Measurements from ENCODE around the gene ACTR5. TPM values are rescaled to one million over a fixed set of nuclear protein-coding genes. Genes with fewer than 3 reads are reported as not detected.
A peak's percentile ranks its signal among the peaks of the same experiment; 100 is the strongest.

The ACTR5 gene
- total RNA-seq = 1 to 10 TPM; 5.8 to 9.8 (median 8.6) TPM

DNA sequence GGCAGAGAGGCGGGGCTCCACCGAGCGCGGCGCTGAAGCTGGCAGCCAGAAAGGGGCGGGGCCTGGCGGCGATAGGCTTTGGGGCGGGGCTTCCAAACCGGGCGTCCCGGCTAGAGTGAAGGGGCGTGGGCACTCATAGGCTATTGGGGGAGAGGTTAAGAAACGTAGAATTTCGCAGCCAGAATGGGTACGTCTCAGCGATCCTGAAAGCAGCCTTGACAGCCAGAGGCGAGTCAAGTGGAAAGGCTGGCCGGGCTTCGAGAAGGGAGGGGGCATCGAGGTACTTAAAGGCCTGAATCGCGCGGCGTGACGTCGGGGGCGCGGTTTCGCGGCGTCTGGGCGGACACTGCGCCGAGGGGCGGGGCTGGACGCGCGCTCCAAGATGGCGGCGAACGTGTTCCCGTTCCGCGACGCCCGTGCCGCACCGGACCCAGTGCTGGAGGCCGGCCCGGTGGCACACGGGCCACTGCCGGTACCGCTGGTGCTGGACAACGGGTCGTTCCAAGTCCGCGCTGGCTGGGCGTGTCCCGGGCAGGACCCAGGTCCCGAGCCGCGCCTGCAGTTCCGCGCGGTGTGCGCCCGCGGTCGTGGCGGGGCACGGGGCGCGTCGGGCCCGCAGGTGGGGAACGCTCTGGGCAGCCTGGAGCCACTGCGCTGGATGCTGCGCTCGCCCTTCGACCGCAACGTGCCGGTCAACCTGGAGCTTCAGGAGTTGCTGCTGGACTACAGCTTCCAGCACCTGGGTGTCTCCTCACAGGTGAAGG, at the start of gene ACTR5:
Gene ACTR5, plus strand, starts transcription at position 364 of the 764 bp plus-strand sequence. Its CDS starts 19 bp downstream, at position 383.
- intact Hi-C loops (cut with DNase I) = no loop called here
- Histone ChIP-seq H3K4me3 (peak within 1 kb of the TSS; percentile 68 to 91 (median 79)), H3K27ac (replicated peaks in 1 of 4) (peak within 1 kb of the TSS; percentile 80 to 90 (median 85)), H3K36me3 (peaks cover 3 to 16% (median 10%) of the 10 kb centered on the region in 4 donors), H3K27me3 (peaks cover 0 to 6% (median 0%) of the 10 kb centered on the region in 4 donors), H3K4me1 (peaks cover 11 to 26% (median 17%) of the 10 kb centered on the region in 4 donors), H3K9me3 (no peaks in the 10 kb centered on the region)
- 0% methylated on average over 49 of the region's 84 CpGs for WGBS
- TF ChIP-seq, protein P1, sequence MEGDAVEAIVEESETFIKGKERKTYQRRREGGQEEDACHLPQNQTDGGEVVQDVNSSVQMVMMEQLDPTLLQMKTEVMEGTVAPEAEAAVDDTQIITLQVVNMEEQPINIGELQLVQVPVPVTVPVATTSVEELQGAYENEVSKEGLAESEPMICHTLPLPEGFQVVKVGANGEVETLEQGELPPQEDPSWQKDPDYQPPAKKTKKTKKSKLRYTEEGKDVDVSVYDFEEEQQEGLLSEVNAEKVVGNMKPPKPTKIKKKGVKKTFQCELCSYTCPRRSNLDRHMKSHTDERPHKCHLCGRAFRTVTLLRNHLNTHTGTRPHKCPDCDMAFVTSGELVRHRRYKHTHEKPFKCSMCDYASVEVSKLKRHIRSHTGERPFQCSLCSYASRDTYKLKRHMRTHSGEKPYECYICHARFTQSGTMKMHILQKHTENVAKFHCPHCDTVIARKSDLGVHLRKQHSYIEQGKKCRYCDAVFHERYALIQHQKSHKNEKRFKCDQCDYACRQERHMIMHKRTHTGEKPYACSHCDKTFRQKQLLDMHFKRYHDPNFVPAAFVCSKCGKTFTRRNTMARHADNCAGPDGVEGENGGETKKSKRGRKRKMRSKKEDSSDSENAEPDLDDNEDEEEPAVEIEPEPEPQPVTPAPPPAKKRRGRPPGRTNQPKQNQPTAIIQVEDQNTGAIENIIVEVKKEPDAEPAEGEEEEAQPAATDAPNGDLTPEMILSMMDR (IDR thresholded peaks at IDR 0.05) = no peak
- TF ChIP-seq POLR2A (IDR thresholded peaks at IDR 0.05; ENCODE audit: low read depth) (no peak), POLR2AphosphoS5 (IDR thresholded peaks at IDR 0.05) (peak; percentile 54 to 80)
- peak; percentile 98 for DNase-seq (ENCODE audit: extremely low spot score)

DNA sequence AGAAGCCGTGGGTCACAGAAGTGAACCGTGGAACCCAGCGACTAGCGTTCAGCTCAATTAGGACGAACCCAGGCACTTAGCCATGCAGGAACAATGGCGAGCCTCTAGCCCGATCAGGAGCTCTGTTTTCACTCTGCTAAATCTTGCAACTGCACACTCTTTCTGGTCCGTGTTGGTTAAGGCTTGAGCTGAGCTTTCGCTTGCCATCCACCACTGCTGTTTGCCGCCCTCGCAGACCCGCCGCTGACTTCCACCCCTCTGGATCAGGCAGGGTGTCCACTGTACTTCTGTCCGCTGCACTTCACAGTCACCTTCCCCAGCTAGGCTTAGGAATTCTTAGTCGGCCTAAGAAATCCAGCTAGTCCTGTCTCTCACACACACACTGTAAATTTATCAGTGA, 49.7 kb upstream of the ACTR5 start:
- no peak for DNase-seq (ENCODE audit: extremely low spot score)
- Histone ChIP-seq H3K4me1 (no peaks in the 10 kb centered on the region), H3K27ac (replicated peaks in 1 of 4) (no peak overlapping the region), H3K27me3 (peaks cover 0 to 54% (median 0%) of the 10 kb centered on the region in 4 donors), H3K9me3 (no peaks in the 10 kb centered on the region), H3K36me3 (no peaks in the 10 kb centered on the region), H3K4me3 (no peak overlapping the region)
- intact Hi-C loops (cut with DNase I) = no loop called here
- 84% methylated on average over 15 of the region's 15 CpGs for WGBS
- TF ChIP-seq EP300 (IDR thresholded peaks at IDR 0.05) (no peak), POLR2A (IDR thresholded peaks at IDR 0.05; ENCODE audit: low read depth) (no peak), POLR2AphosphoS5 (IDR thresholded peaks at IDR 0.05) (no peak)
- TF ChIP-seq, protein P1 (IDR thresholded peaks at IDR 0.05) = no peak

DNA sequence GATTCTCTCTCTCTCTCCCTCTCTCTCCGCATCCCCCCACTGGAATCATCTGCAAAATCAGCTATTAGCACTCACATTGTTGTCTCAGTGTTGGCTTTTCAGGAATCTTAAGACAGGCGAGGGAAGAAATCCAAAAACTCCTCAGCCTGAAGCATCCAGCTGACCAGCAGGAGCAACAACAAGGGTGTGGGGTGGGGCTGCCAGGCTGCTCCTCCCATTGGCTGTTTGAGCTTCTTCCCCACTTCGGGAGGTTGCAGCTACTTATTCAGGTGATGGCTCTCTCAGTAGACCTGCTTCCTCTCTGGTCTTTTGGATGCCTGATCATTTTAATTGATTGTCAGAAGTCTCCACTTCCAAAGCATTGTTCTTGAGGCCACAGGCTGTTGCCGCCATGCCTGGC, 48.1 kb upstream of the ACTR5 start:
- intact Hi-C loops (cut with DNase I) = no loop called here

DNA sequence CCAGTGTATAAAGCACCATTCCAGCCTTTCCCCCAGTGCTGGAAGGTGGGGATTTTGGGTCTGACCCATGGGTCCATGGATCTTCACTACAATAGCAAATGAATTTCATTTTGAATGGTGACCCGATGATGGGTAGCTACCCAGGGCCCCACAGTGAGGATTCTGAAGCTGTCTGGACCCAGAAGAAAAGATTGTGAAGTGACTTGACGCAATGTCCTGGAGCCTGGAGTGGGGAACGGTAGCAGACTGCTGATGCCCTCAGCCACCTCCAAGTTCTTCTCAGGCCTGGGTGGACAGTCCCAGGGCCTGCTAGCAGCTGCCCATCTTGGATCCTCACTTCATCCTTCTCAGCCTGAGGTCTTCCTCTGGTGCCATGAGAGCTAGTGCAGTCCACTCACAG, 47.3 kb upstream of the ACTR5 start:
- H3K36me3 ChIP-seq = no peaks in the 10 kb centered on the region
- peaks cover 0 to 71% (median 0%) of the 10 kb centered on the region in 4 donors for H3K27me3 ChIP-seq
- H3K4me3 ChIP-seq = no peak overlapping the region
- H3K4me1 ChIP-seq = no peaks in the 10 kb centered on the region
- DNase-seq (ENCODE audit: extremely low spot score) = no peak
- H3K9me3 ChIP-seq = no peaks in the 10 kb centered on the region
- intact Hi-C loops (cut with DNase I) = no loop called here
- no peak overlapping the region for H3K27ac ChIP-seq (replicated peaks in 1 of 4)
- 77% methylated on average over 3 of the region's 3 CpGs for WGBS
- TF ChIP-seq, protein P1 (IDR thresholded peaks at IDR 0.05) = no peak
- TF ChIP-seq POLR2A (IDR thresholded peaks at IDR 0.05; ENCODE audit: low read depth) (no peak), EP300 (IDR thresholded peaks at IDR 0.05) (no peak), POLR2AphosphoS5 (IDR thresholded peaks at IDR 0.05) (no peak)

More for the DNA sequence above, 48.1 kb upstream of the ACTR5 start:
- no peaks in the 10 kb centered on the region for H3K36me3 ChIP-seq
- peaks cover 0 to 68% (median 0%) of the 10 kb centered on the region in 4 donors for H3K27me3 ChIP-seq
- H3K4me3 ChIP-seq = no peak overlapping the region
- 25% methylated on average over 3 of the region's 4 CpGs for WGBS
- no peak for TF ChIP-seq EP300 (IDR thresholded peaks at IDR 0.05)
- no peak for TF ChIP-seq POLR2AphosphoS5 (IDR thresholded peaks at IDR 0.05)
- TF ChIP-seq, protein P1 (IDR thresholded peaks at IDR 0.05) = no peak
- no peak for TF ChIP-seq POLR2A (IDR thresholded peaks at IDR 0.05; ENCODE audit: low read depth)
- DNase-seq (ENCODE audit: extremely low spot score) = no peak
- no peaks in the 10 kb centered on the region for H3K4me1 ChIP-seq
- H3K9me3 ChIP-seq = no peaks in the 10 kb centered on the region
- no peak overlapping the region for H3K27ac ChIP-seq (replicated peaks in 1 of 4)

All from esophagus muscularis mucosa (tissue), 4 donors.